ENCODE results near the gene ADAM23. TPM values are rescaled to one million over a fixed set of nuclear protein-coding genes. Genes with fewer than 3 reads are reported as not detected.

ADAM23 gene
- total RNA-seq, 4 donors from 2014 or later, result 2.7 to 12.5 (median 4.9) TPM

GRCh38 chr2:206410714-206411113, 32.6 kb upstream of the ADAM23 start:
- no peaks in the 10 kb centered on the region for H3K36me3 ChIP-seq
- no peaks in the 10 kb centered on the region for H3K27me3 ChIP-seq
- WGBS, 2 donors, result 94 to 95% methylated on average over 26 of the region's 26 CpGs

GRCh38 chr2:206415618-206416243, 27.6 kb upstream of the ADAM23 start:
- Histone ChIP-seq H3K4me1 (no peaks in the 10 kb centered on the region), H3K9me3 (peaks cover 0 to 17% (median 0%) of the 10 kb centered on the region in 4 donors), H3K4me3 (no peak overlapping the region), H3K27me3 (no peaks in the 10 kb centered on the region), H3K36me3 (no peaks in the 10 kb centered on the region), H3K27ac (no peak overlapping the region)
- WGBS, 2 donors, result 87 to 93% methylated on average over 13 of the region's 13 CpGs
- TF ChIP-seq CTCF (IDR thresholded peaks at IDR 0.05), result no peak
- TF ChIP-seq POLR2A (IDR thresholded peaks at IDR 0.05), result no peak
- TF ChIP-seq EP300 (IDR thresholded peaks at IDR 0.05), result no peak
- no peak for DNase-seq (ENCODE audit: low spot score in 2 of 2)

More at GRCh38 chr2:206410714-206411113, 32.6 kb upstream of the ADAM23 start:
- no peak overlapping the region for H3K4me3 ChIP-seq
- TF ChIP-seq CTCF (IDR thresholded peaks at IDR 0.05) (no peak), EP300 (IDR thresholded peaks at IDR 0.05) (no peak), POLR2A (IDR thresholded peaks at IDR 0.05) (no peak)
- DNase-seq (ENCODE audit: low spot score in 2 of 2), result no peak
- peaks cover 0 to 11% (median 0%) of the 10 kb centered on the region in 4 donors for H3K9me3 ChIP-seq
- no peaks in the 10 kb centered on the region for H3K4me1 ChIP-seq
- no peak overlapping the region for H3K27ac ChIP-seq

GRCh38 chr2:206418968-206419367, 24.4 kb upstream of the ADAM23 start:
- TF ChIP-seq EP300 (IDR thresholded peaks at IDR 0.05) (no peak), CTCF (IDR thresholded peaks at IDR 0.05) (no peak), POLR2A (IDR thresholded peaks at IDR 0.05) (no peak)
- 87 to 88% methylated on average over 2 of the region's 2 CpGs for WGBS, 2 donors

GRCh38 chr2:206420721-206421120, 22.6 kb upstream of the ADAM23 start:
- WGBS, 2 donors, result 93 to 96% methylated on average over 3 of the region's 3 CpGs
- Histone ChIP-seq H3K4me1 (no peaks in the 10 kb centered on the region), H3K4me3 (no peak overlapping the region), H3K27me3 (no peaks in the 10 kb centered on the region), H3K36me3 (no peaks in the 10 kb centered on the region), H3K9me3 (peaks cover 0 to 10% (median 0%) of the 10 kb centered on the region in 4 donors), H3K27ac (no peak overlapping the region)
- DNase-seq (ENCODE audit: low spot score in 2 of 2), result no peak
- TF ChIP-seq POLR2A (IDR thresholded peaks at IDR 0.05) (no peak), CTCF (IDR thresholded peaks at IDR 0.05) (no peak), EP300 (IDR thresholded peaks at IDR 0.05) (no peak)

More at GRCh38 chr2:206418968-206419367, 24.4 kb upstream of the ADAM23 start:
- no peak for DNase-seq (ENCODE audit: low spot score in 2 of 2)
- Histone ChIP-seq H3K27ac (no peak overlapping the region), H3K4me1 (no peaks in the 10 kb centered on the region), H3K27me3 (no peaks in the 10 kb centered on the region), H3K36me3 (no peaks in the 10 kb centered on the region), H3K4me3 (no peak overlapping the region), H3K9me3 (peaks cover 0 to 10% (median 0%) of the 10 kb centered on the region in 4 donors)

- Histone ChIP-seq H3K4me3 (no peak overlapping the region), H3K4me1 (no peaks in the 10 kb centered on the region), H3K9me3 (peaks cover 0 to 10% (median 0%) of the 10 kb centered on the region in 4 donors), H3K27me3 (no peaks in the 10 kb centered on the region), H3K27ac (no peak overlapping the region), H3K36me3 (no peaks in the 10 kb centered on the region)
- no peak for DNase-seq (ENCODE audit: low spot score in 2 of 2)
- TF ChIP-seq EP300 (IDR thresholded peaks at IDR 0.05) (no peak), CTCF (IDR thresholded peaks at IDR 0.05) (no peak), POLR2A (IDR thresholded peaks at IDR 0.05) (no peak)
These were observed 20.8 kb upstream of the ADAM23 start for GRCh38 chr2:206422493-206422892.

Measured in tibial nerve (tissue), 4 donors.